ENCODE data around the gene ATP6V0B. TPM values are rescaled to one million over a fixed set of nuclear protein-coding genes. Genes with fewer than 3 reads are reported as not detected.

Gene ATP6V0B
- total and polyA plus RNA-seq, 10 of the 15 experiments (the other 5 are each of a cell fraction or from before 2014, with no cell fraction given): 65.3 to 250 (median 144) TPM

GRCh38 chr1:43934986-43935324, 39.8 kb upstream of the ATP6V0B start:
- WGBS (ENCODE audit: insufficient coverage, insufficient replicate concordance, low lambda C conversion rate, missing lambda C conversion rate): 36% methylated on average over 5 of the region's 5 CpGs
- Histone ChIP-seq H3K79me2 (ENCODE audit: control insufficient read depth, insufficient read depth, low read length) (no peaks in the 10 kb centered on the region), H3K27ac (ENCODE audit: control insufficient read depth, insufficient read depth) (no peak overlapping the region), H3K9me3 (replicated peaks; ENCODE audit: control insufficient read depth, insufficient read depth, low read length) (no peaks in the 10 kb centered on the region), H3K4me1 (ENCODE audit: control insufficient read depth, insufficient read depth, low read length) (peaks cover 11% of the 10 kb centered on the region), H2AFZ (ENCODE audit: control insufficient read depth, low read depth, low read length) (no peak overlapping the region), H3K4me2 (ENCODE audit: control insufficient read depth, insufficient read depth) (no peak overlapping the region), H4K20me1 (ENCODE audit: control insufficient read depth, insufficient read depth) (no peaks in the 10 kb centered on the region), H3K27me3 (replicated peaks in 1 of 2; ENCODE audit: control insufficient read depth in 2 of 2, insufficient read depth in 2 of 2, low read length in 1 of 2) (no peaks in the 10 kb centered on the region), H3K9ac (ENCODE audit: control insufficient read depth, insufficient read depth, low read length) (no peak overlapping the region), H3K36me3 (ENCODE audit: control insufficient read depth in 2 of 2, insufficient read depth in 2 of 2, low read length in 1 of 2) (no peaks in the 10 kb centered on the region), H3K4me3 (no peak overlapping the region)
- DNase-seq (ENCODE audit: low read depth, low spot score) (no peak), ATAC-seq (no peak), FAIRE-seq (no peak)
- SMC1A ChIA-PET (ENCODE audit: uncharacterized antibody, unreplicated experiment): interaction anchor here (0.6 to 8.7 kb wide), 52 partner anchors 9 to 708 kb away, joined by 3 to 481 read pairs (median 5); partner anchors contain the start of genes IPO13 and KDM4A
- BruUV-seq (replicated peaks): no TSS peak
- TF ChIP-seq RUNX3 (IDR thresholded peaks at IDR 0.05; ENCODE audit: low read length) (peak; percentile 0; the same call in 1 of the 2 replicates), ESRRA (IDR thresholded peaks at IDR 0.05; ENCODE audit: low read length) (no peak)
- in situ Hi-C loops (cut with MboI): loop anchor here (5.0 kb wide), 2 partner anchors 173 to 408 kb away; no protein-coding TSS in a partner anchor
- POLR2A ChIA-PET: interaction anchor here (0.6 to 1.9 kb wide), 6 partner anchors 10 to 284 kb away, joined by 3 to 24 read pairs (median 6); no protein-coding TSS in a partner anchor
- CTCF ChIA-PET: interaction anchor here (0.6 to 19.3 kb wide), 97 partner anchors 11 to 882 kb away, joined by 3 to 1117 read pairs (median 5); partner anchors contain the start of genes IPO13, KDM4A and ST3GAL3
- RAD21 ChIA-PET (ENCODE audit: unreplicated experiment): interaction anchor here (0.6 to 13.3 kb wide), 53 partner anchors 10 to 708 kb away, joined by 3 to 587 read pairs (median 4); partner anchors contain the start of genes ATP6V0B, IPO13, KDM4A and PTPRF
- intact Hi-C loops (cut with micrococcal nuclease; ENCODE audit: unreplicated experiment): loop anchor here (1.0 to 5.0 kb wide), 3 partner anchors 98 to 406 kb away; no protein-coding TSS in a partner anchor

GRCh38 chr1:43935711-43936427, 38.9 kb upstream of the ATP6V0B start:
- Histone ChIP-seq H3K4me2 (ENCODE audit: control insufficient read depth, insufficient read depth) (peak overlapping the region; percentile 59), H3K79me2 (ENCODE audit: control insufficient read depth, insufficient read depth, low read length) (no peaks in the 10 kb centered on the region), H2AFZ (ENCODE audit: control insufficient read depth, low read depth, low read length) (no peak overlapping the region; the same call in 1 of the 2 replicates), H3K9ac (ENCODE audit: control insufficient read depth, insufficient read depth, low read length) (no peak overlapping the region; the same call in 1 of the 2 replicates), H3K4me1 (ENCODE audit: control insufficient read depth, insufficient read depth, low read length) (peaks cover 11% of the 10 kb centered on the region), H3K27ac (ENCODE audit: control insufficient read depth, insufficient read depth) (no peak overlapping the region), H3K27me3 (replicated peaks in 1 of 2; ENCODE audit: control insufficient read depth in 2 of 2, insufficient read depth in 2 of 2, low read length in 1 of 2) (no peaks in the 10 kb centered on the region), H3K9me3 (replicated peaks; ENCODE audit: control insufficient read depth, insufficient read depth, low read length) (no peaks in the 10 kb centered on the region), H3K4me3 (peak overlapping the region; percentile 47; the same call in 1 of the 2 replicates), H3K36me3 (ENCODE audit: control insufficient read depth in 2 of 2, insufficient read depth in 2 of 2, low read length in 1 of 2) (no peaks in the 10 kb centered on the region), H4K20me1 (ENCODE audit: control insufficient read depth, insufficient read depth) (no peaks in the 10 kb centered on the region)
- in situ Hi-C loops (cut with MboI): loop anchor here (5.0 kb wide), 1 partner anchor 409 kb away; no protein-coding TSS in a partner anchor
- intact Hi-C loops (cut with micrococcal nuclease; ENCODE audit: unreplicated experiment): loop anchor here (2.0 kb wide), 1 partner anchor 407 kb away; no protein-coding TSS in a partner anchor
- ChIA-PET SMC1A (ENCODE audit: uncharacterized antibody, unreplicated experiment) (interaction anchor here (0.7 to 8.7 kb wide), 33 partner anchors 9 to 709 kb away, joined by 3 to 481 read pairs (median 5); partner anchors contain the start of genes IPO13 and KDM4A), POLR2A (interaction anchor here (0.6 to 1.9 kb wide), 6 partner anchors 9 to 172 kb away, joined by 3 to 24 read pairs (median 7); no protein-coding TSS in a partner anchor), RAD21 (ENCODE audit: unreplicated experiment) (interaction anchor here (0.9 to 13.3 kb wide), 26 partner anchors 9 to 697 kb away, joined by 3 to 587 read pairs (median 6); partner anchors contain the start of genes ATP6V0B, IPO13, KDM4A and PTPRF), CTCF (interaction anchor here (0.7 to 19.3 kb wide), 51 partner anchors 10 to 883 kb away, joined by 3 to 1117 read pairs (median 6); partner anchors contain the start of genes IPO13, KDM4A and ST3GAL3)
- FAIRE-seq: no peak
- BruUV-seq (replicated peaks): no TSS peak
- 57% methylated on average over 11 of the region's 48 CpGs for WGBS (ENCODE audit: insufficient coverage, insufficient replicate concordance, low lambda C conversion rate, missing lambda C conversion rate)
- no peak for ATAC-seq
- DNase-seq (ENCODE audit: low read depth, low spot score): no peak
- TF ChIP-seq SMAD5 (IDR thresholded peaks at IDR 0.05; ENCODE audit: low read depth) (no peak), USF2 (IDR thresholded peaks at IDR 0.05; ENCODE audit: borderline replicate concordance, low read depth, low read length) (no peak), IRF5 (IDR thresholded peaks at IDR 0.05; ENCODE audit: borderline replicate concordance) (no peak), WRNIP1 (IDR thresholded peaks at IDR 0.05; ENCODE audit: borderline replicate concordance, low read depth, low read length) (no peak), PRDM15 (CRISPR knock-in tag; IDR thresholded peaks at IDR 0.05) (no peak)

Data from GM12878 (cell line).